ENCODE results near the gene TNFRSF13B. TPM values are rescaled to one million over a fixed set of nuclear protein-coding genes. Genes with fewer than 3 reads are reported as not detected.
"Not testable (repeated sequence)": the region's sequence is repeated elsewhere in the genome, so short reads cannot be mapped to it uniquely, and the experiment has no call there.

The TNFRSF13B gene
- total and polyA plus RNA-seq, 5 experiments from 2014 or later, result 1.3 to 1.5 TPM; not detected in 3

- DNase-seq, ATAC-seq, H3K9me3 Mint-ChIP-seq, H3K27me3 Mint-ChIP-seq, POLR2A ChIA-PET, H3K36me3 Mint-ChIP-seq, H3K4me3 Mint-ChIP-seq, H3K27ac Mint-ChIP-seq: not testable (repeated sequence)
- peaks cover 11 to 34% (median 33%) of the 10 kb centered on the region in 4 donors for H3K4me1 Mint-ChIP-seq
Measured at GRCh38 chr17:17013828-17014747, 42.2 kb upstream of the TNFRSF13B start.

- H3K9me3 Mint-ChIP-seq, H3K27ac Mint-ChIP-seq, H3K36me3 Mint-ChIP-seq, POLR2A ChIA-PET, DNase-seq, H3K4me3 Mint-ChIP-seq, H3K27me3 Mint-ChIP-seq, ATAC-seq: not testable (repeated sequence)
- peaks cover 2 to 14% (median 11%) of the 10 kb centered on the region in 4 donors for H3K4me1 Mint-ChIP-seq
Measured at GRCh38 chr17:17011043-17011907, 39.4 kb upstream of the TNFRSF13B start.

- H3K4me3 Mint-ChIP-seq, ATAC-seq, H3K9me3 Mint-ChIP-seq, H3K36me3 Mint-ChIP-seq, H3K27ac Mint-ChIP-seq, H3K4me1 Mint-ChIP-seq, H3K27me3 Mint-ChIP-seq, POLR2A ChIA-PET, DNase-seq: not testable (repeated sequence)
Measured at GRCh38 chr17:17010545-17011034, 38.7 kb upstream of the TNFRSF13B start.

- H3K9me3 Mint-ChIP-seq, H3K27ac Mint-ChIP-seq, H3K27me3 Mint-ChIP-seq, DNase-seq, POLR2A ChIA-PET, H3K36me3 Mint-ChIP-seq, H3K4me3 Mint-ChIP-seq, ATAC-seq, H3K4me1 Mint-ChIP-seq: not testable (repeated sequence)
Measured at GRCh38 chr17:17009972-17010371, 38.1 kb upstream of the TNFRSF13B start.

- H3K9me3 Mint-ChIP-seq, DNase-seq, H3K36me3 Mint-ChIP-seq, H3K4me3 Mint-ChIP-seq, H3K4me1 Mint-ChIP-seq, ATAC-seq, POLR2A ChIA-PET, H3K27me3 Mint-ChIP-seq: not testable (repeated sequence)
- H3K27ac Mint-ChIP-seq, result peak overlapping the region in 1 of 10 donors; percentile 20
Measured at GRCh38 chr17:17008621-17009397, 36.9 kb upstream of the TNFRSF13B start.

- not testable (repeated sequence) for H3K36me3 Mint-ChIP-seq, DNase-seq
Measured at GRCh38 chr17:17007891-17008290, 36.0 kb upstream of the TNFRSF13B start.

GRCh38 chr17:17004997-17005614 lies 33.2 kb upstream of the TNFRSF13B start:
- H3K4me1 Mint-ChIP-seq, ATAC-seq, POLR2A ChIA-PET, H3K27ac Mint-ChIP-seq, DNase-seq, H3K36me3 Mint-ChIP-seq, H3K4me3 Mint-ChIP-seq, H3K27me3 Mint-ChIP-seq, H3K9me3 Mint-ChIP-seq: not testable (repeated sequence)

More at GRCh38 chr17:17007891-17008290, 36.0 kb upstream of the TNFRSF13B start:
- H3K27ac Mint-ChIP-seq, H3K4me3 Mint-ChIP-seq, ATAC-seq, H3K27me3 Mint-ChIP-seq, H3K9me3 Mint-ChIP-seq, H3K4me1 Mint-ChIP-seq, POLR2A ChIA-PET: not testable (repeated sequence)

- H3K27me3 Mint-ChIP-seq, result no peaks in the 10 kb centered on the region
Measured at GRCh38 chr17:17004251-17004996, 32.5 kb upstream of the TNFRSF13B start.

GRCh38 chr17:17002731-17003715 lies 31.1 kb upstream of the TNFRSF13B start:
- DNase-seq, H3K9me3 Mint-ChIP-seq, H3K27me3 Mint-ChIP-seq, H3K27ac Mint-ChIP-seq, POLR2A ChIA-PET, ATAC-seq, H3K36me3 Mint-ChIP-seq, H3K4me1 Mint-ChIP-seq, H3K4me3 Mint-ChIP-seq: not testable (repeated sequence)

More at GRCh38 chr17:17004251-17004996, 32.5 kb upstream of the TNFRSF13B start:
- POLR2A ChIA-PET, result no interaction called here
- Mint-ChIP-seq H3K4me1 (peaks cover 0 to 3% (median under 1%) of the 10 kb centered on the region in 4 donors), H3K36me3 (no peaks in the 10 kb centered on the region), H3K27ac (peak overlapping the region in 1 of 10 donors; percentile 77), H3K4me3 (no peak overlapping the region), H3K9me3 (no peaks in the 10 kb centered on the region)
- no peak for DNase-seq
- no peak for ATAC-seq

GRCh38 chr17:17001874-17002520 lies 30.1 kb upstream of the TNFRSF13B start:
- no peaks in the 10 kb centered on the region for H3K27me3 Mint-ChIP-seq
- ATAC-seq (peak; percentile 84 to 99), DNase-seq (peak; percentile 55 to 86 (median 74))
- no peaks in the 10 kb centered on the region for H3K36me3 Mint-ChIP-seq
- H3K4me3 Mint-ChIP-seq, result no peak overlapping the region
- POLR2A ChIA-PET, result no interaction called here
- H3K9me3 Mint-ChIP-seq, result no peaks in the 10 kb centered on the region
- H3K4me1 Mint-ChIP-seq, result peaks cover 0 to 3% (median under 1%) of the 10 kb centered on the region in 4 donors
- H3K27ac Mint-ChIP-seq, result no peak overlapping the region

Data from naive thymus-derived CD8-positive, alpha-beta T cell (primary cell).